MM.1S (cell line): ENCODE results near the gene GRIN1.

Experiments
- DNase-seq: peaks from one replicate; pipeline ENCODE4 v3.0.0-alpha.2; 2015
- H2AFZ ChIP-seq: fragments of 300-600 bp; sonication (generic); 2 replicates; pipeline ENCODE4 v1.6.0; 2016; ENCODE audit warnings: antibody characterized with exemption, low read length
- H3F3A ChIP-seq: fragments of 300-600 bp; sonication (generic); 2 replicates; pipeline ENCODE4 v1.6.1; 2016; ENCODE audit warnings: mild to moderate bottlenecking, antibody characterized with exemption, low read length, moderate library complexity, mixed read lengths; ENCODE audit not compliant: insufficient read depth
- H3K27ac ChIP-seq: fragments of 300-600 bp; sonication (generic); 2 replicates; pipeline ENCODE4 v1.5.1; 2016; ENCODE audit warnings: mild to moderate bottlenecking, low read length
- H3K27me3 ChIP-seq: fragments of 300-600 bp; sonication (generic); replicated peaks from 2 replicates; pipeline ENCODE4 v1.6.0; 2016; ENCODE audit warnings: low read length; ENCODE audit not compliant: insufficient read depth
- H3K36me3 ChIP-seq: fragments of 300-600 bp; sonication (generic); replicated peaks from 2 replicates; pipeline ENCODE4 v1.6.1; 2016; ENCODE audit warnings: mild to moderate bottlenecking, low read length, mixed read lengths; ENCODE audit not compliant: insufficient read depth
- H3K4me1 ChIP-seq: fragments of 300-600 bp; sonication (generic); 2 replicates; pipeline ENCODE4 v1.6.1; 2016; ENCODE audit warnings: low read length, mixed read lengths
- H3K4me2 ChIP-seq: fragments of 300-600 bp; sonication (generic); 2 replicates; pipeline ENCODE4 v1.6.0; 2016; ENCODE audit warnings: low read depth, low read length
- H3K4me3 ChIP-seq: fragments of 300-600 bp; sonication (generic); 2 replicates; pipeline ENCODE4 v1.5.1; 2016; ENCODE audit warnings: low read length, mixed read lengths
- H3K79me2 ChIP-seq: fragments of 300-600 bp; sonication (generic); 2 replicates; pipeline ENCODE4 v1.6.1; 2016; ENCODE audit warnings: mixed run types, low read length, mixed read lengths
- H3K9ac ChIP-seq: fragments of 300-600 bp; sonication (generic); 2 replicates; pipeline ENCODE4 v1.6.1; 2016; ENCODE audit warnings: low read length, mixed read lengths
- H3K9me2 ChIP-seq: fragments of 300-600 bp; sonication (generic); replicated peaks from 2 replicates; pipeline ENCODE4 v1.6.1; 2016; ENCODE audit warnings: mild to moderate bottlenecking, low read length, mixed read lengths; ENCODE audit not compliant: insufficient read depth
- H3K9me3 ChIP-seq: fragments of 300-600 bp; sonication (generic); replicated peaks from 2 replicates; pipeline ENCODE4 v1.6.1; 2016; ENCODE audit warnings: mild to moderate bottlenecking, low read length, mixed read lengths; ENCODE audit not compliant: insufficient read depth
- H4K20me1 ChIP-seq: fragments of 300-600 bp; sonication (generic); 2 replicates; pipeline ENCODE4 v1.6.1; 2016; ENCODE audit warnings: mild to moderate bottlenecking, low read length, moderate library complexity, mixed read lengths; ENCODE audit not compliant: insufficient read depth
- CTCF ChIP-seq: fragments of 300-600 bp; sonication (generic); IDR thresholded peaks from 2 replicates; pipeline ENCODE4 v1.5.1; 2016; ENCODE audit warnings: antibody characterized with exemption, low read length, mixed read lengths
- EZH2 ChIP-seq: fragments of 300-600 bp; sonication (generic); optimal IDR thresholded peaks from 2 replicates; pipeline ENCODE3; 2017; ENCODE audit warnings: low read depth, mild to moderate bottlenecking, antibody characterized with exemption, low read length, mixed read lengths
- EZH2phosphoT487 ChIP-seq: fragments of 300-600 bp; sonication (generic); IDR thresholded peaks from 2 replicates; pipeline ENCODE4 v1.6.1; 2018; ENCODE audit warnings: antibody characterized with exemption, low read length

GRIN1 gene

GRCh38 chr9:137176302-137177182, 37.6 kb downstream of the GRIN1 start:
- no peak overlapping the region for H3K27ac ChIP-seq
- H3K4me3 ChIP-seq, result no peak overlapping the region
- no peaks in the 10 kb centered on the region for H3K79me2 ChIP-seq
- DNase-seq, result peak; percentile 31
- no peaks in the 10 kb centered on the region for H4K20me1 ChIP-seq
- no peaks in the 10 kb centered on the region for H3K36me3 ChIP-seq
- TF ChIP-seq CTCF (peak; percentile 56), EZH2 (no peak), EZH2phosphoT487 (no peak)
- no peaks in the 10 kb centered on the region for H3K4me1 ChIP-seq
- peaks cover 10% of the 10 kb centered on the region; the same call in 1 of the 2 replicates for H3F3A ChIP-seq
- no peaks in the 10 kb centered on the region for H3K9me3 ChIP-seq
- no peaks in the 10 kb centered on the region for H3K9me2 ChIP-seq
- no peak overlapping the region for H2AFZ ChIP-seq
- H3K4me2 ChIP-seq, result no peak overlapping the region
- peaks cover 13% of the 10 kb centered on the region for H3K27me3 ChIP-seq
- H3K9ac ChIP-seq, result no peak overlapping the region

DNA sequence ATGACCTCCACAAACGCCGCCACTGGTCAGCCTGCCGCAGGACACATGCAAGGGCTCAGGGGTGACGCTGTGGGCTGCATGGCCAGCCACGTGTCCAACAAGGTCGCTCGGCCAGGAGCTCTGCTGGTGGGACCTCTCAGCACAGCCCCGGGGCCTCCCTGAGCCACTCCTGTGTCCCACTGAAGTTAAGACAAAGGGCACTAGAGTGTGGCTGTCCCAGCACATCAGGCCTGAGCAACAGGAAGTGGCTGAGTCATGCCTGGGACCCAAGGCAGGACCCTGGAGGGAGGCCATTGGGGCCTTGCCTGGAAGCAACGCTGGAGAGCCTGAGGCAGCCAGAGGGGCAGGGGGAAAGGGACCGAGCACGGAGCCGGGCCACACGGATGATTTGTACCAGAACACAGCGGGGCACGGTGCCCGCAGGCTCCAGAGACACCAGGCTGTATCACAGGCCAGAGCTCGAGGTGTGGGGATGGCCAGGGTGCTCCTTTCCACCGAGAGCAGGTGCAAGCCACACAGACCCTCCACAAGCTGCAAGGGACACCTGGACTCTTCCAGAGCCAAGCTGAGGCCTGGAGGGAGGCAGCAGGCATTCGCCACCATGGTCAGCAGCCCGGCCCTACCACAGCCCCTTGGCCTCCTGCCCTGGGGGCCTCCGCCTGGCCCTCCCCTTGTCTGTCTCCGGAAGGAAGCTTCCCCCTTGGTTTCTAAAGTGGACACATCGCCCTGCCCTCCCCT, 39.4 kb downstream of the GRIN1 start:
- Histone ChIP-seq H4K20me1 (no peaks in the 10 kb centered on the region), H3K27ac (no peak overlapping the region), H3F3A (peaks cover 10% of the 10 kb centered on the region; the same call in 1 of the 2 replicates), H3K4me2 (no peak overlapping the region), H3K36me3 (no peaks in the 10 kb centered on the region), H3K9me3 (no peaks in the 10 kb centered on the region), H3K9ac (no peak overlapping the region), H3K9me2 (no peaks in the 10 kb centered on the region), H3K4me1 (no peaks in the 10 kb centered on the region), H3K79me2 (no peaks in the 10 kb centered on the region), H2AFZ (no peak overlapping the region), H3K27me3 (no peaks in the 10 kb centered on the region; the same call in 1 of the 2 replicates), H3K4me3 (no peak overlapping the region)
- TF ChIP-seq EZH2 (no peak), CTCF (no peak), EZH2phosphoT487 (no peak)
- DNase-seq, result no peak

GRCh38 chr9:137178939-137179630, 40.1 kb downstream of the GRIN1 start:
- Histone ChIP-seq H3K4me3 (no peak overlapping the region), H3K27me3 (no peaks in the 10 kb centered on the region; the same call in 1 of the 2 replicates), H3K4me1 (no peaks in the 10 kb centered on the region), H3K27ac (no peak overlapping the region), H3K9me2 (no peaks in the 10 kb centered on the region), H3K4me2 (no peak overlapping the region), H2AFZ (no peak overlapping the region), H3K79me2 (no peaks in the 10 kb centered on the region), H3K36me3 (no peaks in the 10 kb centered on the region), H3K9me3 (no peaks in the 10 kb centered on the region), H3K9ac (no peak overlapping the region), H4K20me1 (no peaks in the 10 kb centered on the region), H3F3A (peaks cover 10% of the 10 kb centered on the region; the same call in 1 of the 2 replicates)
- TF ChIP-seq EZH2 (no peak), CTCF (no peak)
- DNase-seq, result no peak
